ENCODE measurements around the gene PGF.

- TF ChIP-seq CTCF (IDR thresholded peaks at IDR 0.05 in 2 of 3, conservative IDR thresholded peaks at IDR 0.05 in 1 of 3; ENCODE audit: borderline replicate concordance in 1 of 3, insufficient read depth in 1 of 3, low read depth in 2 of 3, low read length in 2 of 3), result no peak
- no peak for TF ChIP-seq MAX (IDR thresholded peaks at IDR 0.05)
- no peak for TF ChIP-seq EZH2 (IDR thresholded peaks at IDR 0.05)
- TF ChIP-seq SRF (IDR thresholded peaks at IDR 0.05; ENCODE audit: low read depth), result no peak
- TF ChIP-seq REST (IDR thresholded peaks at IDR 0.05; ENCODE audit: low read depth), result no peak
- no peak for TF ChIP-seq SIN3A (IDR thresholded peaks at IDR 0.05; ENCODE audit: low read depth)
- no peak for TF ChIP-seq POLR2AphosphoS5 (IDR thresholded peaks at IDR 0.05; ENCODE audit: low read depth, low read length)
- TF ChIP-seq ATF3 (IDR thresholded peaks at IDR 0.05), result no peak
- no peak for TF ChIP-seq EZH2phosphoT487 (IDR thresholded peaks at IDR 0.05; ENCODE audit: borderline replicate concordance)
- TF ChIP-seq RAD21 (IDR thresholded peaks at IDR 0.05; ENCODE audit: low read depth), result no peak
- no peak for TF ChIP-seq POLR2A (IDR thresholded peaks at IDR 0.05; ENCODE audit: borderline replicate concordance, extremely low read depth, insufficient read depth, insufficient read length)
- no peak for TF ChIP-seq ZNF274 (IDR thresholded peaks at IDR 0.05; ENCODE audit: low read depth, low read length)
These were observed 7.8 kb upstream of the PGF start for GRCh38 chr14:74963178-74963704.
